Activated naive CD4-positive, alpha-beta T cell treated with anti-CD3 and anti-CD28 coated beads, Interleukin-2, amount 10 ng/mL, durations not matched to agents 7 days and 5 days (primary cell): ENCODE measurements around the gene UCP1.

Experiments
- CTCF ChIA-PET: fragments of 350-600 bp; sonication (Branson Sonifier 250); formaldehyde crosslinking; loops from one replicate; lab custom pipeline; 2021; ENCODE audit warnings: antibody characterized with exemption; lab: Charles Lee
- DNase-seq: peaks from one replicate; pipeline ENCODE4 v3.0.0-alpha.2; 2020
- H3K27ac Mint-ChIP-seq: one replicate; pipeline ENCODE4 v1.8.0; 2021; ENCODE audit warnings: mild to moderate bottlenecking, moderate library complexity, mixed read lengths
- H3K27me3 Mint-ChIP-seq: one replicate; pipeline ENCODE4 v1.8.0; 2021; ENCODE audit warnings: mild to moderate bottlenecking, mixed read lengths
- H3K36me3 Mint-ChIP-seq: one replicate; pipeline ENCODE4 v1.8.0; 2021; ENCODE audit warnings: mixed read lengths
- H3K4me1 Mint-ChIP-seq: one replicate; pipeline ENCODE4 v1.8.0; 2021; ENCODE audit warnings: mixed read lengths
- H3K4me3 Mint-ChIP-seq: one replicate; pipeline ENCODE4 v1.8.0; 2021; ENCODE audit warnings: mild to moderate bottlenecking, moderate library complexity, mixed read lengths
- H3K9me3 Mint-ChIP-seq: one replicate; pipeline ENCODE4 v1.8.0; 2021; ENCODE audit warnings: mixed read lengths

The UCP1 gene, protein sequence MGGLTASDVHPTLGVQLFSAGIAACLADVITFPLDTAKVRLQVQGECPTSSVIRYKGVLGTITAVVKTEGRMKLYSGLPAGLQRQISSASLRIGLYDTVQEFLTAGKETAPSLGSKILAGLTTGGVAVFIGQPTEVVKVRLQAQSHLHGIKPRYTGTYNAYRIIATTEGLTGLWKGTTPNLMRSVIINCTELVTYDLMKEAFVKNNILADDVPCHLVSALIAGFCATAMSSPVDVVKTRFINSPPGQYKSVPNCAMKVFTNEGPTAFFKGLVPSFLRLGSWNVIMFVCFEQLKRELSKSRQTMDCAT

DNA sequence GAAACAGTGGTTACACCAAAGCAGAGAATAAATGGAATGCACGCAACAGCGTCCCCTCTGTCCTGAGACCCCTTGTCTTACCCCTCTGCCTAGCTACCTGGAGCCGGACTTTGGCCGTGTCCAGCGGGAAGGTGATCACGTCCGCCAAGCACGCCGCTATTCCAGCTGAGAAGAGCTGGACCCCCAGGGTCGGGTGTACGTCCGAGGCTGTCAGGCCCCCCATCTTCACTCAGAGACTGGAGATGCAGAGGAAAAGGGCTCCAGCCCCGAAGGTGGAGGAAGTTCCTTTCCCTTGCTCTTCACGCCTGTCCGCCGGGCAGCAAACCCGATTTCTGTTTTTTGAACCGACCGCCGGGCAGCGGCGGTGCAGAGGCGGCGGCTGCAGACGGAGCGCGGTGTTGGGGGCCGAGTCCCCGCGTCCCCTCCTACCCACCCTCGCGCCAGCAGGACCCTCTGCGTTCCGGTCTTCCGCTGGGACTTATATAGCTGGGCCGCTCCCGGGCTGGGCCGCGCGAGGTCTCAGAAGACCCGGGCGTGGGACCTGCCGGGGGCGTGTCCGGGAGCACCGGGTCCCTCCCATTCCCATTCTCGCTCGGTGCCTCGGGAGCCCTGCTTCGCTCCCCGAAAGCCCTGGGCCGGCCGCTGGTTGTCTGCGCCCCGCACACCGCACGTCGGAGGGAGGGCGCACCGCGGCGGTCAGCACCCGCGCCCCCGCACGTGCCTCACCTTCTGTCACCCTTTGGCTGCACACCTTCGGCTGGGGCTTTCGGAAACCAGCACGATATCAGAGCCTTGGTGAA lies at the start of gene UCP1:
UCP1 (minus strand) TSS at position 455 of the 800 bp plus-strand sequence; CDS start at position 223, 232 bp downstream.
- Mint-ChIP-seq H3K4me1 (peaks cover 9% of the 10 kb centered on the region), H3K27ac (no peak within 1 kb of the TSS)
- CTCF ChIA-PET = no interaction called here

DNA sequence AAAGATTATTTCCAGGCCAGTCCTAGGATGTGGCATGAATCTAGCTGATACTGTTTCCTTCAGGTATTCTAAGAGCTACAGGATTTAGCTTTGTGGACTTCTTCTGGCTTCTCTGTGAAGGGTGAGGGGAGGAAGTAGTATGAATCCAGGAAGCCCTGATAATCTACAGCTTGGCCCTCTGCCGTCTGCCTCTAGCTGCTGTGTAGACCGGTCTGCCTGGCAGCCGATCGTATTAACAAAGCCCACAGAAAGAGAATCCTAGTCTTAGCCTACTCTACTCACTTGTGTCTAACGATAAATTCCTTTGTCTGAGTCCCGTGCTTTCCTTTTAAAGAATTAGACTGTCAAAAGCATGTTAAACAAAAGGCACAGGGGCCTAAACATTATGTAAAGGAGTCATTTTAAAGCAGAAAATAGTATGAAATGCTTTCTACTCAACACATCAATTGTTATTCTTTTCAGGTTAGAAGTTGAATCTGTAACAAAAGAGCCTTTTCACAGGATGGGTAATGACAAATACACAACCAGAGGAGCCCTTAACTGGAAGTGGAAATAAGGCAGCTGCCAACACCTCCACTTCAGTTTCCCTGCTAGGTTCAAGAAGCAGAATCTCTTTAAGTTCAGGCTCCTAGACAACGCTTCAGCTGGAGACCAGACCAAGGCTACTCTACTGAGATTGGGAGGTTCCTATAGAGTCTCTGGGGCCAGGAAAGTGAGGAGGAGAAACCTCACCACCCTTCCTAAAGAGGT lies 48.9 kb upstream of the UCP1 start:
- Mint-ChIP-seq H3K27me3 (peaks cover 2% of the 10 kb centered on the region), H3K4me3 (no peak overlapping the region), H3K27ac (no peak overlapping the region), H3K9me3 (no peaks in the 10 kb centered on the region), H3K4me1 (no peaks in the 10 kb centered on the region), H3K36me3 (no peaks in the 10 kb centered on the region)
- DNase-seq = no peak
- CTCF ChIA-PET = interaction anchor here (1.3 kb wide), 1 partner anchor 258 kb away, joined by 4 read pairs; no protein-coding TSS in a partner anchor

More for the DNA sequence above, at the start of gene UCP1:
- Mint-ChIP-seq H3K36me3 (peaks cover 1% of the 10 kb centered on the region), H3K27me3 (peaks cover 60% of the 10 kb centered on the region), H3K4me3 (peak within 1 kb of the TSS; percentile 29), H3K9me3 (no peaks in the 10 kb centered on the region)
- DNase-seq = no peak

DNA sequence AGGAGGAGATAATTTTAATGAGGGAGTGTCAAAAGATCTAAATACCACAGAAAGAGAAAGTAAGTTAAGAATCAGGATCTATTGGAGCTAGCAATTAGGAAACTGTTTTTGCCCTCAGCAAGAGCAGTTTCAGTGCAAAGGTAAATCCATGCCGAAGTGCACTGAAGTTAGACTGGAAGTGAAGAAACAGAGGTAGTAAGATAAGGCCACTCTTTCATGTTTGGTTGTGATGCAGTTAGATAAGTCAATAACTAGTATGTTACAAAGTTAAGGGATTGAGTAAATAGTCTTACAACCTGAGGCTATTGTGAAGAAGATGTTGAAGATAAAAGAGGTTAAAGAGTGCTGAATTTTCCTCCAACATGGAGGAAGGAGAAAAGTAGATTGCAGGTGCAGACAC lies 46.7 kb upstream of the UCP1 start:
- CTCF ChIA-PET = no interaction called here
- Mint-ChIP-seq H3K4me3 (no peak overlapping the region), H3K36me3 (no peaks in the 10 kb centered on the region), H3K9me3 (no peaks in the 10 kb centered on the region), H3K27ac (no peak overlapping the region), H3K27me3 (no peaks in the 10 kb centered on the region), H3K4me1 (no peaks in the 10 kb centered on the region)
- DNase-seq = no peak

DNA sequence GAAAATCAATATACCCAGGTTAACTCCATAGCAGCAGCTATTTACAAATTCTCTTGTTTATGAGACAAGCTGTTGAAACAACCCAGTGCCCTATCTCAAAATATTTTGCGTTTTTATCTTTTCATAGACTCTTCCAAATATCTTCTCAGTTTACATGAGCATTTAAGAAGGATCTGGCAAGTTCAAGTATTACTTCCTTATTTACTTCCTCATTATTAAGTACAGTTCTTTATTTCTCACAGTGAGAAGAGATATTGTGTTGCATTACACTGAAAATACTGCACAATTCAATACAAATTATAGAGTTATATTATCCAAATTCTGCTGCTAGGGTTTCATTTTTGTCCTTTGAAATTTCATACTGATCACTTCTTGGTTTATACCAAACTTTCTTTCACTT lies 43.6 kb upstream of the UCP1 start:
- Mint-ChIP-seq H3K4me3 (no peak overlapping the region), H3K9me3 (no peaks in the 10 kb centered on the region), H3K36me3 (no peaks in the 10 kb centered on the region), H3K27me3 (peaks cover 6% of the 10 kb centered on the region), H3K4me1 (no peaks in the 10 kb centered on the region), H3K27ac (no peak overlapping the region)
- CTCF ChIA-PET = no interaction called here
- no peak for DNase-seq

DNA sequence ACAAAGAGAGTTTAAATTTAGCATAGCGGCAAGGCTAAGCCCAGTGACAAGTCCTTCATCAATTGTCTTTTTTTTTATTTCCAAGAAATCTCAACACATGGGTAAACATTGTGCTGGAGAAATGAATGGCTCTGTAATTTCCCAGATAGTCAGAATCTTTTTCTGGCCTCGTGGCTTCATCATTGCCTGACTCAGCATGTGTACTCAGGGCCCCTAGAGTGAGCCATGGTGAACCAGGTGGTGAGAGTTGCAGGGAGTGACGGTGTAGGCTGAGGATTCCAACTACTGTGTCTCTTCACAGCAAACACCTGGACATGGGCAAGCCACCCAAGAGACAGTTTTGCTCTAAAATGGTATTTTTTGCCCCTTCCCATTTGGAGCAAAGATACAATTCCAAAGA lies 43.1 kb upstream of the UCP1 start:
- Mint-ChIP-seq H3K27me3 (peaks cover 6% of the 10 kb centered on the region), H3K27ac (no peak overlapping the region), H3K4me1 (no peaks in the 10 kb centered on the region), H3K9me3 (no peaks in the 10 kb centered on the region), H3K36me3 (no peaks in the 10 kb centered on the region), H3K4me3 (no peak overlapping the region)
- no peak for DNase-seq
- CTCF ChIA-PET = no interaction called here

DNA sequence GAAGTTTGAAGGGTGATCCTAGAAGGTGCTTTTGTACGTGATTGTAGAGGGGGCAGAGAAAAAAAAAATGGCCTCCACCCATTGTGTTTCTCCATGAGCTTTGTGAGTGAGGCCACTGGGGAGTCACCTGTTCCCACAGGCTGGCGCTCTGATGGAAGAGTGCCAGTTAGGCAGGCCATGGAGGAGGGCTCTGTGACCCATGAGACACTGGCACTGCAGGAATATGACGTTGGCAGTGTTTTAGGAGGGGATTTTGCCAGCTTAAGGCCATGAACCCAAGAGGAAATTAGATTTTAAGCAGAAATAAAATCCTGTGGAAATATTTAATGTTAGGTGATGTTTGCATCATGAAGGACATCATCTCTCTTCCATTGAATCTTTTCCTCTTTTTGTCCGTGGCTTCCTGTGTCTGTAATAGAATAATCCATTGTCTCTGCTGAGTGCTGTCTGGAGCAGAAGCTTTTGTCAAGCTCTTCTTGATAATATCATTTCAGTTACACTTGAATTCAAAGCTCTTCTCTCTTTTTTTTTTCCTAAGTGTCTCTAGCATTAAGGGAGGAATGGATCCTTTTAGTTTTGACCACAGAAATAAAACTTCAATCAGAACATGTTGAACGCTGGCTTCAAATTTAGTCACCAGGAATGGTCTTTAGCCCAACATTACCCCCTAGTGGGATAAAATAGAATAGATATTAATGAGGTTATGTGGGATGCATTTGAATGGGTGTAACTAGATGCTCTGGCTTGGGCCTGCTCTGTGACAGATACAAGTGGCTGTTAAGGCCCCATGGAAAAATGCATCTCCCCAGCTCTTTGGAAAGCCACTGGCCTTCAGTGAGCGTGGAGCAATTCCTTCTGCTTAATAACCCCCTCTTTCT lies 41.0 kb upstream of the UCP1 start:
- H3K9me3 Mint-ChIP-seq = no peaks in the 10 kb centered on the region
- CTCF ChIA-PET = interaction anchor here (0.7 to 3.2 kb wide), 9 partner anchors 9 to 1006 kb away, joined by 3 to 29 read pairs (median 3); no protein-coding TSS in a partner anchor
- H3K4me1 Mint-ChIP-seq = no peaks in the 10 kb centered on the region
- H3K4me3 Mint-ChIP-seq = no peak overlapping the region
- H3K36me3 Mint-ChIP-seq = no peaks in the 10 kb centered on the region
- H3K27me3 Mint-ChIP-seq = peaks cover 6% of the 10 kb centered on the region
- no peak overlapping the region for H3K27ac Mint-ChIP-seq
- DNase-seq = no peak

DNA sequence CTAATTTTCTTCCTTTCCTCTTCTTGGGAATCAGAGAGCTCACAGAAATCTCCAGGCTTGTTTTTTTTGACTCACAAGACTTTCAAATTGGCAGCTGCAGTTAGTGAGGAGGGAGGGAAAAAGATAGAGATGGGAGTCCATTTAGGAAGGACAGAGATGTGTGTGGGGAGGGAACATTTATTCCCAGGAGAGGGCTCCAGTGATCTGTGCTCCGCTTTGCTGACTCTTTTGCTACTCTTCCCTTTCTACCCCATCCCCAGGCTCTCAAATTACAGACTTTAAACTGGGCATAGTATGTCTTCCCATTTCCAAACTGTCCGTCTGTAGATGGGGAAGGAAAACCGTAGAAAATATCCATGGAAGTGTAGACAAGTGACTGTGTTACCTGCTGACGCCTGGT lies 39.1 kb upstream of the UCP1 start:
- no peak for DNase-seq
- Mint-ChIP-seq H3K9me3 (no peaks in the 10 kb centered on the region), H3K36me3 (no peaks in the 10 kb centered on the region), H3K27ac (no peak overlapping the region), H3K27me3 (peaks cover 8% of the 10 kb centered on the region), H3K4me3 (no peak overlapping the region), H3K4me1 (no peaks in the 10 kb centered on the region)
- CTCF ChIA-PET = interaction anchor here (2.1 to 3.2 kb wide), 2 partner anchors 244 to 248 kb away, joined by 5 to 29 read pairs; no protein-coding TSS in a partner anchor

DNA sequence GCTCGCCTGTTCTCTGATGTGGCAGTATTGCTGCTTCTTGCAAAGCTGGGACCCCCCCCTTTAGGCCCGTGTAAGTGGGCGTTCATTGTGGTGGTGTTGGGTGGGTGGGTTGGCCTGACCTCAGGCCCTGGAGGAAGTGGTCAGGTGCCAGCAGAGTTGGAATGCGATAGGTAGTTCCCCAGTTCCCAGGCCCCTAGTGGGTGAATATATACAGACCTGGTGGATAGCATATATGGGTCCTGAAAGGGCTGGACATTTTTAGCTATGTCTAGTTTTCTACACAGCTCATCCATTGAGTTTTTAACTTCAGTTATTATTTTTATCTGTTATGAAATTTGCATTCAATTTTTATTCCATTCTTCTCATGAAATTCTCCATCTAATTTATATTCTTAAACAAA lies 35.8 kb upstream of the UCP1 start:
- Mint-ChIP-seq H3K4me3 (no peak overlapping the region), H3K27ac (no peak overlapping the region), H3K36me3 (no peaks in the 10 kb centered on the region), H3K9me3 (no peaks in the 10 kb centered on the region), H3K27me3 (peaks cover 9% of the 10 kb centered on the region), H3K4me1 (no peaks in the 10 kb centered on the region)
- CTCF ChIA-PET = no interaction called here
- DNase-seq = no peak

DNA sequence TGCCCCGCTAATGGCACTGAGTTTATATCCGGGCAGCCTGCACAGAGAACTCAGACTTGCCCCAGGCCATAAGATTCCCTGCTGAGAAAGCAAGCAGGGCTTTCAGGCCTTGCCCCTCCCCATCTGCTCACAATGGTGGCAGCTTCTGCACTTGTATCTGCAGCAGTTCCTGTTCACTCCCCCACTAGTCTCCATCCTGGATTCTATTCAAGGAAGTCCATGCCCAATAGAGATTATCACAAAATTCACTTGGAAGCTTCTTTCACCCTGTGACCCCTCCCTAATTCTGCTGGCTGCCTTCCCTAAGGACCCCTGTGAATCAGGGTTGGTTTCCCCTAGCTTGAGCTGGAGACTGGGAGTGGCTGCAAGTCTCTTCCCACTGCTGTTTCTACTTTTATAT lies 34.5 kb upstream of the UCP1 start:
- Mint-ChIP-seq H3K27me3 (peaks cover 9% of the 10 kb centered on the region), H3K9me3 (no peaks in the 10 kb centered on the region), H3K27ac (no peak overlapping the region), H3K4me3 (no peak overlapping the region), H3K36me3 (no peaks in the 10 kb centered on the region), H3K4me1 (no peaks in the 10 kb centered on the region)
- no peak for DNase-seq
- CTCF ChIA-PET = no interaction called here

DNA sequence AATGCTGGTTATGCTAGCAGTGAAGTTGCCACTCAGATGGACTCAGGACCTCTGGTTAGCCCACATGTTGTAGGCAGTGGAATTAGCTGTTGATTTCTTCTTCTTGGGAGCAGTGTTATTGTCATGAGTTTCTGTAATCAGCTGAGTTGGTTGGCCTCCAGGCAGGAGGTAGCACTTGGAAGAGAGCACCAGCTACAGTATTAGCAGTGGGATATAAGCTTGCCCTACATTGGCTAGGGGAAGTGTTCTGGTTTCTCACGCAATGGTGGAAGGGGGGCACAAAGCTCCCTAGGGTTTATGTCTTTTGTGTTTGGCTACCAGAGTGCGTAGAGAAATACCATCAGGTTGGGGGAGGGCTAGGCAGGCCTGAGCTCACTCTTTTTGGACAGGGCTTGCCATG lies 34.0 kb upstream of the UCP1 start:
- Mint-ChIP-seq H3K27me3 (peaks cover 9% of the 10 kb centered on the region), H3K36me3 (no peaks in the 10 kb centered on the region), H3K4me1 (no peaks in the 10 kb centered on the region), H3K4me3 (no peak overlapping the region), H3K9me3 (no peaks in the 10 kb centered on the region), H3K27ac (no peak overlapping the region)
- DNase-seq = no peak
- CTCF ChIA-PET = no interaction called here

DNA sequence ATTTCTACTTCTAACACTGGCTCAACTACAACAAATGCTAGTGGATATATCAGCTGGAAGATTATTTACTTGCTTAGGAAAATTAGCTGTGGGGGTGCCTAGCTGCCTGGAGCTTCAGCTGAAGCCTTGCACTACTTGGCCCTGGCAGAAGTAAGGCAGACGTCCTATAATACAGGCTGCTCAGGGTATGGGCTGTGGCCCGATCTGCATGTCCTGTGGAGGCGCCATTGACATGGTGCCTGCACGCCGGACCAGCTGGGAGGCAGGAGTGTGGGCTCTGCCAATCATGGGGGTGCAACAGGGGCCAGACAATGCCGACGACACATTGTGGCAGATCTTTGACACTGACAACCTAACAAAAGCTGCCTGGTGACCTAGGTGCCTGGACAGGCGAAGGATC lies 31.6 kb upstream of the UCP1 start:
- DNase-seq = no peak
- Mint-ChIP-seq H3K27ac (no peak overlapping the region), H3K9me3 (no peaks in the 10 kb centered on the region), H3K27me3 (peaks cover 9% of the 10 kb centered on the region), H3K4me1 (no peaks in the 10 kb centered on the region), H3K4me3 (no peak overlapping the region), H3K36me3 (no peaks in the 10 kb centered on the region)
- CTCF ChIA-PET = no interaction called here

DNA sequence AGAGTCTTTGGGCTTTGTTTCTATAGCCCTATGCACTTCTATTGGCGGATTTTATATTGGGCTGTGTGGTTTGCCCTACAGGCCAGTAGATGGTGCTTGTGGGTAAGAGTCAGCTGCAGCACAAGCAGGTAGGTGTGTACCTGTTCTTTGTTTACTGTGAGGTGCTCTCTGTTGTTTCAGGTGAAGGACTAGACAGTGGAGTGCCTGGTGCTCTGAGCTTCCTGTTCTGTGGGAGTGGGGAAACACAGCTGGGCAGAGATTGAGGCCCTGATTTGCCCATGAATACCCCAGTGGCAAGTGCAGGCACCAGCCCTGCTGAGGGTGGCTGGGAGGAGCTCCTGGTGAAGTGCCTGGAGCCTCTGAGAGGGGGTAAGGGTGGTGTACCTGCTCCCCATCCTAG lies 26.3 kb upstream of the UCP1 start:
- peaks cover 12% of the 10 kb centered on the region for H3K4me1 Mint-ChIP-seq
- DNase-seq = no peak
- CTCF ChIA-PET = interaction anchor here (0.8 kb wide), 1 partner anchor 42 kb away, joined by 3 read pairs; no protein-coding TSS in a partner anchor
- no peak overlapping the region for H3K4me3 Mint-ChIP-seq
- no peak overlapping the region for H3K27ac Mint-ChIP-seq
- no peaks in the 10 kb centered on the region for H3K36me3 Mint-ChIP-seq
- peaks cover 2% of the 10 kb centered on the region for H3K9me3 Mint-ChIP-seq
- H3K27me3 Mint-ChIP-seq = peaks cover 30% of the 10 kb centered on the region

DNA sequence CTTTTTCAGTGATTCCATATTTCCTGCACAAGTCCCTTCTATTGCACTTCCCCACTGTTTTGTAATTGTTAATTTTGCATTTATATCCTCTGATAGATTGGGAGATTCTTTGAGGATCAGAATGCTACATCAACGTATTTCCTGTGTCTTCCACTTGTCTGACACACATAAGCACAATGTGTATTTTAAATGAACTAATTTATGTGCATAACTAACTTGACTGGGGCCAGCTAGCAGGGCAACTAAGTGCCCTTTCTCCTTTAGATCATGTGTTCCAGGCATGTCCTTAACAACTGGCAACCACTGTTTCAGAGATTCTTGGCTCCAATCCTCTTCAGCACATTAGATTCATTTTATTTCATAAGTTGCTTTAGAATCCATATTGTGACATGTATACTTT lies 15.7 kb upstream of the UCP1 start:
- CTCF ChIA-PET = no interaction called here
- H3K36me3 Mint-ChIP-seq = no peaks in the 10 kb centered on the region
- DNase-seq = no peak

More for the DNA sequence above, 15.7 kb upstream of the UCP1 start:
- Mint-ChIP-seq H3K4me3 (no peak overlapping the region), H3K27me3 (peaks cover 21% of the 10 kb centered on the region), H3K9me3 (no peaks in the 10 kb centered on the region), H3K27ac (no peak overlapping the region), H3K4me1 (no peaks in the 10 kb centered on the region)
